Neuronal stem cell (in vitro differentiated cells): Measurements from ENCODE around the gene XYLT2.
"Not testable (repeated sequence)": the region's sequence is repeated elsewhere in the genome, so short reads cannot be mapped to it uniquely, and the experiment has no call there.

Source experiments
- DNase-seq: peaks from one replicate; pipeline ENCODE4 v3.0.0-alpha.2; 2013; ENCODE audit warnings: low spot score
- H2AFZ ChIP-seq: one replicate; pipeline ENCODE4 v1.6.1; 2013; ENCODE audit warnings: mild to moderate bottlenecking, low read length, inconsistent platforms
- H2AK5ac ChIP-seq: 2 replicates; pipeline ENCODE4 v1.6.1; 2013; ENCODE audit warnings: low read depth, mild to moderate bottlenecking, inconsistent platforms, low read length, moderate library complexity, mixed read lengths
- H2BK120ac ChIP-seq: 2 replicates; pipeline ENCODE4 v1.6.1; 2013; ENCODE audit warnings: low read depth, mild to moderate bottlenecking, inconsistent platforms, low read length, moderate library complexity, mixed read lengths
- H2BK12ac ChIP-seq: one replicate; pipeline ENCODE4 v1.6.1; 2013; ENCODE audit warnings: low read length, inconsistent platforms
- H2BK15ac ChIP-seq: 2 replicates; pipeline ENCODE4 v1.6.1; 2013; ENCODE audit warnings: mild to moderate bottlenecking, low read length, inconsistent platforms, mixed read lengths
- H2BK5ac ChIP-seq: one replicate; pipeline ENCODE4 v1.6.1; 2013; ENCODE audit warnings: inconsistent platforms, mild to moderate bottlenecking, low read length, moderate library complexity
- H3K14ac ChIP-seq: one replicate; pipeline ENCODE4 v1.6.1; 2013; ENCODE audit warnings: low read length, inconsistent platforms
- H3K18ac ChIP-seq: 2 replicates; pipeline ENCODE4 v1.6.1; 2013; ENCODE audit warnings: low read length, inconsistent platforms
- H3K23ac ChIP-seq: 2 replicates; pipeline ENCODE4 v1.6.1; 2013; ENCODE audit warnings: low read depth, mild to moderate bottlenecking, mixed read lengths, low read length, inconsistent platforms; ENCODE audit not compliant: poor library complexity
- H3K27ac ChIP-seq: replicated peaks from 3 replicates; pipeline ENCODE4 v1.5.1; 2013; ENCODE audit warnings: low read length, inconsistent platforms
- H3K27me3 ChIP-seq, 3 experiments: 2 replicates each; pipeline ENCODE4 v1.6.1; 2013; ENCODE audit warnings: low read length in 3 of 3, mild to moderate bottlenecking in 2 of 3, inconsistent platforms in 1 of 3, low read depth in 1 of 3, mixed read lengths in 1 of 3, moderate library complexity in 1 of 3; ENCODE audit not compliant: control insufficient read depth in 3 of 3, insufficient read depth in 3 of 3
- H3K36me3 ChIP-seq, 2 donors: replicated peaks in 1 of 2; 2 replicates each; pipeline ENCODE4 v1.6.1; 2013; ENCODE audit warnings: low read length in 2 of 2; ENCODE audit not compliant: control insufficient read depth in 2 of 2, insufficient read depth in 2 of 2
- H3K4ac ChIP-seq: 2 replicates; pipeline ENCODE4 v1.6.1; 2013; ENCODE audit warnings: inconsistent platforms, mild to moderate bottlenecking, low read length, moderate library complexity
- H3K4me1 ChIP-seq, 2 donors: 1 replicate in 1 of 2; 2 replicates in 1 of 2; pipeline ENCODE4 v1.6.1; 2013; ENCODE audit warnings: low read length in 2 of 2, low read depth in 1 of 2; ENCODE audit not compliant: control insufficient read depth in 2 of 2, insufficient read depth in 1 of 2
- H3K4me2 ChIP-seq: one replicate; pipeline ENCODE4 v1.6.1; 2013; ENCODE audit warnings: mild to moderate bottlenecking, low read length, inconsistent platforms; ENCODE audit not compliant: insufficient read depth, poor library complexity, severe bottlenecking
- H3K4me3 ChIP-seq, 2 donors: 2 replicates each; pipeline ENCODE4 v1.5.1; 2013; ENCODE audit warnings: low read length in 2 of 2, mild to moderate bottlenecking in 2 of 2, inconsistent platforms in 1 of 2, moderate library complexity in 1 of 2
- H3K79me1 ChIP-seq: one replicate; pipeline ENCODE4 v1.6.1; 2013; ENCODE audit warnings: low read depth, mild to moderate bottlenecking, inconsistent platforms, low read length, moderate library complexity
- H3K9ac ChIP-seq: one replicate; pipeline ENCODE4 v1.6.1; 2013; ENCODE audit warnings: mild to moderate bottlenecking, low read depth, low read length, inconsistent platforms; ENCODE audit not compliant: poor library complexity
- H3K9me3 ChIP-seq, 2 donors: replicated peaks in 1 of 2; 2 replicates each; pipeline versions ENCODE3 to v1.6.1; 2013; ENCODE audit warnings: low read length in 2 of 2, mild to moderate bottlenecking in 2 of 2, inconsistent platforms in 1 of 2, low read depth in 1 of 2, mixed read lengths in 1 of 2, moderate library complexity in 1 of 2; ENCODE audit not compliant: control insufficient read depth in 2 of 2, insufficient read depth in 1 of 2
- H4K8ac ChIP-seq: one replicate; pipeline ENCODE4 v1.6.1; 2013; ENCODE audit warnings: low read depth, mild to moderate bottlenecking, inconsistent platforms, low read length, moderate library complexity
- H4K91ac ChIP-seq: one replicate; pipeline ENCODE4 v1.6.1; 2013; ENCODE audit warnings: low read length, low read depth, mild to moderate bottlenecking, inconsistent platforms; ENCODE audit not compliant: poor library complexity
- WGBS, 2 donors: extraction: QIAGEN DNeasy Blood & Tissue Kit; methylation state at CpG; one replicate each; pipeline ENCODE4 v1.1.7; 2013; ENCODE audit warnings: missing lambda C conversion rate in 2 of 2, mixed read lengths in 1 of 2; ENCODE audit not compliant: insufficient read length in 2 of 2, insufficient replicate concordance in 1 of 2; ENCODE audit errors: extremely low coverage in 2 of 2; 5-methylcytosine and 5-hydroxymethylcytosine counted together

The XYLT2 gene

DNA sequence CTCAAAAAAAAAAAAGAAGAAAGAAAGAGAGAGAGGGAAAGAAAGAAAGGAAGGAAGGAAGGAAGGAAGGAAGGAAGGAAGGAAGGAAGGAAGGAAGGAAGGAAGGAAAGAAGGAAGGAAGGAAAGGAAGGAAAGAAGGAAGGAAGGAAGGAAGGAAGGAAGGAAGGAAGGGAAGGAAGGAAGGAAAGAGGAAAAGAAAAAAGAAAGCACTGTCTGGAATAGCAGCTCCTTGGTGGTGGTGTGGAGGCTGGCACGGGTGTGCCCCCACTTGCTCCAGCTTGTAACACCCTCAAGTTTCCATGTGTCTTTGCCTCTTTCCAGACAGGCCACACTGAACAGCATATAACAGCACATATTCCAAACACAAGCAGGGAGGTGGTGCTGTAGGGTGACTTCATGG lies 45.1 kb upstream of the XYLT2 start:
- H2BK120ac ChIP-seq, H2BK15ac ChIP-seq, DNase-seq, H3K23ac ChIP-seq, H3K9me3 ChIP-seq, H3K36me3 ChIP-seq, H3K27ac ChIP-seq, H3K4ac ChIP-seq, H2BK12ac ChIP-seq, H3K4me3 ChIP-seq, H3K18ac ChIP-seq, H3K79me1 ChIP-seq, H3K4me2 ChIP-seq, H4K91ac ChIP-seq, H3K4me1 ChIP-seq, H2AFZ ChIP-seq, H4K8ac ChIP-seq, H2BK5ac ChIP-seq, H3K9ac ChIP-seq, H3K14ac ChIP-seq, H2AK5ac ChIP-seq: not testable (repeated sequence)
- peaks cover 0 to 29% (median 0%) of the 10 kb centered on the region in 3 experiments for H3K27me3 ChIP-seq
- WGBS, 2 donors: no CpG with 5 or more reads among the region's 1 CpG

DNA sequence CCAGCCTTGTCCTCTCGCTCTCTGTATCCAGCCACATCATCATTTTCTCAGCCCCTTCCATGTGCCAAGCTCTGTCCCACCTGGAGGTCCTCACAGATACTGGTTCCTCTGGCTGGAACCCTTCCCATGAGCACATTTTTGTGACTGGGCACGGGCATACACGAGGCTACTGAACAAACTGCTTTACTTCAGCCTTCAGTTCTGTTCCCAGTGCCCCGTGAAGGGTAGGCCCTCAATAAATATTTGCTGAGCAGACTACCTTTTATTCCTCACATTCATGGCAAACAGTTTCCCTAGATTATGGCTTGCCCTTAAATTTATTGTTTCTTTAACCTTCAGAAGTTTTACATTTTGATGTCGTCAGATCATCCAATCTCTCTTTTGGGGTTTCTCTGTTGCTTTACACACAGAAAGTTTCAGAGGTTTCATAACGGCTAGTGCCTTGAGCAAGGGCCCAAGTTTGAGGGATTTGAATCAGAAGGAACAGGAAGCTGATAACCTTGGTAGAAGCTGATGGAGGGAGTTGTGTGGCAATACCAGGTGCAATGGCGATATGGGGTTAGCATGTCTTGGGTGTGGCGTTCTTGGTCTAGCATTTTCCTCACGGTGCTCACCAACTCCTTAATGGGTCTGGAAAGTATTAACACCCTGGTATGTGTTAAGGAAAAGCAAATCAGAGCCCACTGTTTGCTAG lies 43.9 kb upstream of the XYLT2 start:
- no peaks in the 10 kb centered on the region for H3K36me3 ChIP-seq
- no peak overlapping the region for H2AK5ac ChIP-seq
- H2AFZ ChIP-seq: no peak overlapping the region
- no peak overlapping the region for H3K4ac ChIP-seq
- no peak overlapping the region for H2BK15ac ChIP-seq
- no peak overlapping the region for H4K8ac ChIP-seq
- H3K27ac ChIP-seq: no peak overlapping the region
- DNase-seq: no peak
- no peak overlapping the region for H2BK120ac ChIP-seq
- no peak overlapping the region for H4K91ac ChIP-seq
- no peaks in the 10 kb centered on the region for H3K79me1 ChIP-seq
- no peak overlapping the region for H3K9ac ChIP-seq
- peaks cover 0 to 32% (median 0%) of the 10 kb centered on the region in 3 experiments for H3K27me3 ChIP-seq
- no peak overlapping the region for H3K4me2 ChIP-seq
- H2BK5ac ChIP-seq: no peak overlapping the region
- no peak overlapping the region for H3K4me3 ChIP-seq
- peaks cover 4 to 5% of the 10 kb centered on the region in 2 donors for H3K4me1 ChIP-seq
- H3K23ac ChIP-seq: no peak overlapping the region
- WGBS, 2 donors: no CpG with 5 or more reads among the region's 9 CpGs
- H2BK12ac ChIP-seq: no peak overlapping the region
- H3K14ac ChIP-seq: no peak overlapping the region
- H3K18ac ChIP-seq: no peak overlapping the region
- H3K9me3 ChIP-seq: no peaks in the 10 kb centered on the region

DNA sequence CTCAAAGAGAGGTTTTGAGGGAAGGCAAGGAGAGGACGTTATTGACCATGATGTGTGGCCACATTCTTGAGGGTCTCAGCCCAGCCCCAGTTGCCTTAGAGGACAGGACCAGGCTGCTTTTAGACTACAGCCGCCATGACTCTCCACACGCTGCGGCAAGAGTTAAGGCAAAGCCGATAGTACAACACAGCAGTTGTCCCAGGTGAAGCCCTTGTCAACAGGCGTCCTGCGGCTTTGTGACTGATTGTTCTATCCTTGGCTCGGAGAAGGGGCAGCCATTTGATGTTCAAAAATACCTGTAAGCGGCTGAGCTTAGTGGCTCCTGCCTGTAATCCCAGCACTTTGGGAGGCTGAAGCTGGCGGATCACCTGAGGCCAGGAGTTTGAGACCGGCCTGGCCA lies 42.9 kb upstream of the XYLT2 start:
- Histone ChIP-seq H3K4me1 (peaks cover 4 to 5% of the 10 kb centered on the region in 2 donors), H2BK12ac (no peak overlapping the region), H4K91ac (no peak overlapping the region), H3K18ac (no peak overlapping the region), H3K9ac (no peak overlapping the region), H3K14ac (no peak overlapping the region), H3K27me3 (peaks cover 0 to 32% (median 0%) of the 10 kb centered on the region in 3 experiments), H2BK5ac (no peak overlapping the region), H4K8ac (no peak overlapping the region), H3K23ac (no peak overlapping the region), H3K4ac (no peak overlapping the region), H3K36me3 (no peaks in the 10 kb centered on the region), H2BK15ac (no peak overlapping the region), H3K4me2 (no peak overlapping the region), H3K9me3 (no peaks in the 10 kb centered on the region), H2AFZ (no peak overlapping the region), H3K79me1 (no peaks in the 10 kb centered on the region), H3K27ac (no peak overlapping the region), H3K4me3 (no peak overlapping the region), H2AK5ac (no peak overlapping the region), H2BK120ac (no peak overlapping the region)
- DNase-seq: no peak
- no CpG with 5 or more reads among the region's 11 CpGs for WGBS, 2 donors

DNA sequence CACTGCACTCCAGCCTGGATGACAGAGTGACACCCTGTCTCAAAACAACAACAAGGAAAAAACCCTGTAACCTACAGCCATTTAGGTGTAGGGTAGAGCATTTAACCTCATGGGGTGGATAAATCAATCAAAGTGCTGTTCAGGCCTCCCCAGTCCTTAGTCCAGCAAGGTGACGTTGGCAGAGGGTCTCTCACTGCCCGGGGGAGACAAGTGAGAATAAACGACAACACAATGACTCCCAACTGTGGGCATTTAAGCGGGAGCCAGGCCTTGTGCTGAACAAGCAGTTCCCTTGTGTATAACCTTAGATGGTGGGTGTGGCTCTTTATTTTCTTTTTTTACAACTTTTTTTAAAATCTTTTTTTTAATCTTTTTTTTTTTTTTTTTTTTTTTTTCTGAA lies 42.3 kb upstream of the XYLT2 start:
- Histone ChIP-seq H3K4me1 (peaks cover 4 to 5% of the 10 kb centered on the region in 2 donors), H3K14ac (no peak overlapping the region), H3K27me3 (peaks cover 0 to 32% (median 0%) of the 10 kb centered on the region in 3 experiments), H3K23ac (no peak overlapping the region), H2AFZ (no peak overlapping the region), H2BK15ac (no peak overlapping the region), H2BK5ac (no peak overlapping the region), H3K9me3 (no peaks in the 10 kb centered on the region), H4K91ac (no peak overlapping the region), H3K18ac (no peak overlapping the region), H3K9ac (no peak overlapping the region), H4K8ac (no peak overlapping the region), H2BK12ac (no peak overlapping the region), H3K79me1 (no peaks in the 10 kb centered on the region), H3K4me2 (no peak overlapping the region), H2BK120ac (no peak overlapping the region), H2AK5ac (no peak overlapping the region), H3K27ac (no peak overlapping the region), H3K4me3 (no peak overlapping the region), H3K36me3 (no peaks in the 10 kb centered on the region), H3K4ac (no peak overlapping the region)
- DNase-seq: no peak
- no CpG with 5 or more reads among the region's 4 CpGs for WGBS, 2 donors
